ENCODE measurements around the gene CAMSAP2. TPM values are rescaled to one million over a fixed set of nuclear protein-coding genes. Genes with fewer than 3 reads are reported as not detected.
"Not testable (repeated sequence)": the region's sequence is repeated elsewhere in the genome, so short reads cannot be mapped to it uniquely, and the experiment has no call there.

Gene CAMSAP2
- total RNA-seq, 1 experiment from 2014 or later, result 40.3 TPM

DNA sequence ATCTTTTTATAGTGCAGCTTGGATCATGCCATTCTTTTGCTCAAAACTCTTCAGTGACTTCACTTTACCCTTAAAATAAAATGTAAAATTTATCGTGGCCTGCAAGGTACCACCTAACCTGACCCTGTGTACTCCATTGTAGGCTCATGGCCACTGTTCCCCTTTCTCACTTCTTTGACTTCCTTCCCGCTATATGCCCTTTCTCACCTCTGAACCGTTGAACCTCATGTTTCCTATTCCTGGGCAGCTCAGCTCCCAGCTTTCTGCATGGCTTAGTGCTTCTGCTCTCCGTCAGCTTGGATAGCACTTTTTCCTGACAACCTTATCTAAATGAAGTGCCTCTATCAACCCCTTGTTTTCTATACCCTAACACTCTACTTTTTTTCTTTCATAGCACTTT is 73.0 kb downstream of the CAMSAP2 start:
- Histone ChIP-seq H3K9me2 (ENCODE audit: insufficient read depth) (no peaks in the 10 kb centered on the region), H3K36me3 (ENCODE audit: low read depth) (peaks cover 9% of the 10 kb centered on the region; the same call in 1 of the 2 replicates), H3K27ac (no peak overlapping the region), H2AFZ (no peak overlapping the region), H3K4me2 (no peak overlapping the region), H3K27me3 (ENCODE audit: insufficient read depth, low read depth) (no peaks in the 10 kb centered on the region), H3F3A (ENCODE audit: insufficient read depth, low read depth) (peaks cover 15% of the 10 kb centered on the region; the same call in 1 of the 2 replicates), H3K4me3 (no peak overlapping the region), H3K79me2 (ENCODE audit: low read depth) (no peaks in the 10 kb centered on the region), H3K4me1 (replicated peaks; ENCODE audit: insufficient read depth) (no peaks in the 10 kb centered on the region), H3K9me3 (ENCODE audit: insufficient read depth, low read depth) (no peaks in the 10 kb centered on the region), H4K20me1 (ENCODE audit: insufficient read depth) (peaks cover under 1% of the 10 kb centered on the region; the same call in 1 of the 2 replicates)
- BruUV-seq (replicated peaks), result no TSS peak
- intact Hi-C loops (cut with micrococcal nuclease; ENCODE audit: unreplicated experiment), result no loop called here
- ChIA-PET CTCF (no interaction called here), POLR2A (ENCODE audit: unreplicated experiment) (no interaction called here)
- DNase-seq, result no peak
- TF ChIP-seq, protein P1, sequence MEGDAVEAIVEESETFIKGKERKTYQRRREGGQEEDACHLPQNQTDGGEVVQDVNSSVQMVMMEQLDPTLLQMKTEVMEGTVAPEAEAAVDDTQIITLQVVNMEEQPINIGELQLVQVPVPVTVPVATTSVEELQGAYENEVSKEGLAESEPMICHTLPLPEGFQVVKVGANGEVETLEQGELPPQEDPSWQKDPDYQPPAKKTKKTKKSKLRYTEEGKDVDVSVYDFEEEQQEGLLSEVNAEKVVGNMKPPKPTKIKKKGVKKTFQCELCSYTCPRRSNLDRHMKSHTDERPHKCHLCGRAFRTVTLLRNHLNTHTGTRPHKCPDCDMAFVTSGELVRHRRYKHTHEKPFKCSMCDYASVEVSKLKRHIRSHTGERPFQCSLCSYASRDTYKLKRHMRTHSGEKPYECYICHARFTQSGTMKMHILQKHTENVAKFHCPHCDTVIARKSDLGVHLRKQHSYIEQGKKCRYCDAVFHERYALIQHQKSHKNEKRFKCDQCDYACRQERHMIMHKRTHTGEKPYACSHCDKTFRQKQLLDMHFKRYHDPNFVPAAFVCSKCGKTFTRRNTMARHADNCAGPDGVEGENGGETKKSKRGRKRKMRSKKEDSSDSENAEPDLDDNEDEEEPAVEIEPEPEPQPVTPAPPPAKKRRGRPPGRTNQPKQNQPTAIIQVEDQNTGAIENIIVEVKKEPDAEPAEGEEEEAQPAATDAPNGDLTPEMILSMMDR (conservative IDR thresholded peaks at IDR 0.05), result no peak
- no peak for TF ChIP-seq EZH2 (IDR thresholded peaks at IDR 0.05; ENCODE audit: low read depth)

DNA sequence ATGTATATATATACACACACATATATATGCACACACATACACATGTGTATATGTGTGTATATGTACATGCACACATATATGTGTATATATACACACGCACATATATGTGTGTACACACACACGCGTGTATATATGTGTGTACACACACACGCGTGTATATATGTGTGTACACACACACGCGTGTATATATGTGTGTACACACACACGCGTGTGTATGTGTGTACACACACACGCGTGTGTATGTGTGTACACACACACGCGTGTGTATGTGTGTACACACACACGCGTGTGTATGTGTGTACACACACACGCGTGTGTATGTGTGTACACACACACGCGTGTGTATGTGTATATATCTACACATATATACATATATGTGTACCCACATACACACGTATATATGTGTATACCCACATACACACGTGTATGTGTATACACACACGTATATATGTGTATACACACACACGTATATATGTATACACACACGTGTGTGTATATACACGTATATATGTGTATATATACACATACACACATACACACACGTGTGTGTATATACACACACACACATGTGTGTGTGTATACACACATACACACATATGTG is 78.0 kb downstream of the CAMSAP2 start:
- H3K27me3 ChIP-seq (ENCODE audit: insufficient read depth, low read depth); H3K36me3 ChIP-seq (ENCODE audit: low read depth); H3K79me2 ChIP-seq (ENCODE audit: low read depth); H3K4me3 ChIP-seq; H3K4me2 ChIP-seq; H3K4me1 ChIP-seq (replicated peaks; ENCODE audit: insufficient read depth); H3K9me3 ChIP-seq (ENCODE audit: insufficient read depth, low read depth); H3K27ac ChIP-seq; H2AFZ ChIP-seq; BruUV-seq (replicated peaks); CTCF ChIA-PET; intact Hi-C loops (cut with micrococcal nuclease; ENCODE audit: unreplicated experiment); H4K20me1 ChIP-seq (ENCODE audit: insufficient read depth); DNase-seq; H3K9me2 ChIP-seq (ENCODE audit: insufficient read depth): not testable (repeated sequence)
- H3F3A ChIP-seq (ENCODE audit: insufficient read depth, low read depth), result peaks cover 15% of the 10 kb centered on the region; the same call in 1 of the 2 replicates
- POLR2A ChIA-PET (ENCODE audit: unreplicated experiment), result interaction anchor here (0.5 kb wide), 1 partner anchor 10 kb away, joined by 6 read pairs; no protein-coding TSS in a partner anchor

DNA sequence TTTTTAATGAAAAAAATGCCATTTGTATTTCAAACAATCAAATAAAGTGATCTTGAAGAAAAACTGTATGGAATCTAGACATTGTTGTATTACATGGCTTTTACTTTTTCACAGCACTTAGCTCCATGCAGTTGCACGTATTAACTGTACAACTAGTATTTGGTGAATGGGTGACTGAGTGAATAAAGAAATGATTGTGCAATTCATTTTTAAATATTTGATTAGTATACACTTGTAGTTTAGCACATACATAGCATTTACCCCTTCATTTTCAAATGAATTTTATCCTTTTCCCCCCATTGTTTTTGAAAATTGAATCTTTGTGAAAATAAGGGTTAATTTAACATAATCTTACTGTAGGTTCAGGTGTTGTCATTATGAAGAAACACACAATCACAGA is 79.6 kb downstream of the CAMSAP2 start:
- Histone ChIP-seq H3K4me1 (replicated peaks; ENCODE audit: insufficient read depth) (no peaks in the 10 kb centered on the region), H3K4me3 (no peak overlapping the region), H3K36me3 (ENCODE audit: low read depth) (peaks cover 10% of the 10 kb centered on the region; the same call in 1 of the 2 replicates), H3K27ac (no peak overlapping the region), H2AFZ (no peak overlapping the region), H3K27me3 (ENCODE audit: insufficient read depth, low read depth) (no peaks in the 10 kb centered on the region), H3K79me2 (ENCODE audit: low read depth) (no peaks in the 10 kb centered on the region), H4K20me1 (ENCODE audit: insufficient read depth) (no peaks in the 10 kb centered on the region), H3K9me2 (ENCODE audit: insufficient read depth) (no peaks in the 10 kb centered on the region), H3K4me2 (no peak overlapping the region), H3F3A (ENCODE audit: insufficient read depth, low read depth) (peaks cover 15% of the 10 kb centered on the region; the same call in 1 of the 2 replicates), H3K9me3 (ENCODE audit: insufficient read depth, low read depth) (no peaks in the 10 kb centered on the region)
- intact Hi-C loops (cut with micrococcal nuclease; ENCODE audit: unreplicated experiment), result no loop called here
- TF ChIP-seq EZH2 (IDR thresholded peaks at IDR 0.05; ENCODE audit: low read depth), result no peak
- TF ChIP-seq, protein P1 (conservative IDR thresholded peaks at IDR 0.05), result no peak
- DNase-seq, result no peak
- no TSS peak for BruUV-seq (replicated peaks)
- CTCF ChIA-PET, result no interaction called here
- POLR2A ChIA-PET (ENCODE audit: unreplicated experiment), result no interaction called here

DNA sequence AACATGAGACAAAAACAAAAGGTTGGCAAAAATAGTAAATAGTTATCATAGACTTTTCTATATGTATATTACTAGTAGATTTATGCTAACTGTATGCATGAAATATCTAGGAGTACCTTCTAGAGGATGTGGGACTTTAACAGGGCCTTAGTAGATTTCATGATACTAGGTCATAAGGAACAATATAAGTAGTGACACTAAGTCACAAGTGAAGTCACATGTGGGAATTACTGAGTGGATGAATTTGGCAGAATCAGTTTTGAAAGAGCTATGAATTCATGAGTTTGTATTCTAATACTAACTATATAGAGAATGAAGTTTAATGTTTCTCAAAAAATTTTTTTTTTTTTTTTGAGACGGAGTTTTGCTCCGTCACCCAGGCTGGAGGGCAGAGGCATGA is 81.0 kb downstream of the CAMSAP2 start:
- Histone ChIP-seq H3F3A (ENCODE audit: insufficient read depth, low read depth) (peaks cover 15% of the 10 kb centered on the region; the same call in 1 of the 2 replicates), H4K20me1 (ENCODE audit: insufficient read depth) (no peaks in the 10 kb centered on the region), H3K79me2 (ENCODE audit: low read depth) (no peaks in the 10 kb centered on the region), H3K27me3 (ENCODE audit: insufficient read depth, low read depth) (no peaks in the 10 kb centered on the region), H3K9me3 (ENCODE audit: insufficient read depth, low read depth) (no peaks in the 10 kb centered on the region), H3K27ac (no peak overlapping the region), H3K4me3 (no peak overlapping the region), H3K4me1 (replicated peaks; ENCODE audit: insufficient read depth) (no peaks in the 10 kb centered on the region), H3K4me2 (no peak overlapping the region), H3K9me2 (ENCODE audit: insufficient read depth) (no peaks in the 10 kb centered on the region), H3K36me3 (ENCODE audit: low read depth) (peaks cover 10% of the 10 kb centered on the region; the same call in 1 of the 2 replicates), H2AFZ (no peak overlapping the region)
- POLR2A ChIA-PET (ENCODE audit: unreplicated experiment), result no interaction called here
- DNase-seq, result no peak
- CTCF ChIA-PET, result no interaction called here
- TF ChIP-seq, protein P1 (conservative IDR thresholded peaks at IDR 0.05), result no peak
- TF ChIP-seq EZH2 (IDR thresholded peaks at IDR 0.05; ENCODE audit: low read depth), result no peak
- BruUV-seq (replicated peaks), result no TSS peak
- intact Hi-C loops (cut with micrococcal nuclease; ENCODE audit: unreplicated experiment), result no loop called here
